RKO (cell line): ENCODE results near the gene ATP6AP1.

Source experiments
- DNase-seq: peaks from one replicate; pipeline ENCODE4 v3.0.0-alpha.2; 2016; ENCODE audit warnings: low spot score

Gene ATP6AP1

DNA sequence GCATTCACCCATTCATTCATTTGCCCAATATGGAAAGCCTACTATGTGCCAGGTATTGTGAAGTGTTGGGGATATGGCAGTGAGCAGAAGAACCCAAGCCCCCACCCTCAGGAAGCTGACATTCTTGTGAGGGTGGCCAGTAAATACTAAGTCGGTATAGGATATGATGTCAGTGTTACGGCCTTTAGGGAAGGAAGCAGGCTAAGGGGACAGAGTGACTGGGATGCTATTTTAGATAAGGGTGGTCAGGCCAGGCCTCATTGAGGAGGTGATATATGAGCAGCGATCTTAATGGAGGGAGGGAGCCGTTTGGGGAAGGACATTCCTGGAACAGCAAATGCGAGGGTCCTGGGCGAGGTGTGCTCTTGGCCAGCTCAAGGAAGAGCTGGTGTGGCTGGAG is 2.0 kb downstream of the ATP6AP1 start:
- no peak for DNase-seq

- DNase-seq = no peak
These were observed 2.4 kb downstream of the ATP6AP1 start for GRCh38 chrX:154430916-154431315.

- no peak for DNase-seq
These were observed 2.9 kb downstream of the ATP6AP1 start for GRCh38 chrX:154431341-154431740.

- no peak for DNase-seq
These were observed 3.7 kb downstream of the ATP6AP1 start for GRCh38 chrX:154432210-154432609.

GRCh38 chrX:154433605-154434004 is 5.1 kb downstream of the ATP6AP1 start:
- no peak for DNase-seq

DNA sequence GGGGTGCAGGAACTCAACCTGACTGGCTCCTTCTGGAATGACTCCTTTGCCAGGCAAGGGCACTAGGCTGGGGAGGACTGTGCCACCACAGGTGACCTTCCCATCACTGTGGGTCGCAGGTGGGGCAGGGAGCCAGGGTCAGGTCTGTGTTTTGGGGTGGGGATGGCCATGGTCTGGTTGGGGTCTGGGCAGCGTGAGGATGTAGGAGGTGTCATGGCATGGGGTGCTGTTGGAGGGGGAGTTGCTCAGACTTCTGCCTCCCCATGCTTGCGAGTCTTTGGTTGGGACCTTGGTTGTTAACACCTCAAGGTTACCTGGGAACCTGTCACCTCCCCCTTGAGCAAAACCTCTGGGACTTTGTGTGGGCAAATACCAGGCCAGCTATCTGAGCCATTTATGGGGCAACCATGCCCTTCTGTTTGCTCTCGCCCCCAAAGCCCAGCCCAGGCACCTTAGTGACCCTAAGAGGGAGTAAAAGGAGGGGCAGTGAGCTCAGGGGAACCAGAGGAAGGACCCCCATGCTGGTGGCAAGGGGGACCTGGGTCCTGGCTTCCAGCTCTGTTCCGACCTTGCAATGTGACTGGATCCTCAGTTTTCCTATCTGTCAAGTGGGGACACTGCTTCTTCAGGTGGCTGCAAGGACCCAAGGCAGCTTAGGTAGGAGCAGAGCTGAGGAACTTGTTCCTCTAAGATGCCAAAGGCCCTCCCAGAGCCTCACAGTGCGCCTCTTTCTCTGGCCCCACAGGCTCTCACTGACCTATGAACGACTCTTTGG is 6.1 kb downstream of the ATP6AP1 start:
- DNase-seq = no peak

- DNase-seq = no peak
These were observed 6.8 kb downstream of the ATP6AP1 start for GRCh38 chrX:154435171-154435733.

DNA sequence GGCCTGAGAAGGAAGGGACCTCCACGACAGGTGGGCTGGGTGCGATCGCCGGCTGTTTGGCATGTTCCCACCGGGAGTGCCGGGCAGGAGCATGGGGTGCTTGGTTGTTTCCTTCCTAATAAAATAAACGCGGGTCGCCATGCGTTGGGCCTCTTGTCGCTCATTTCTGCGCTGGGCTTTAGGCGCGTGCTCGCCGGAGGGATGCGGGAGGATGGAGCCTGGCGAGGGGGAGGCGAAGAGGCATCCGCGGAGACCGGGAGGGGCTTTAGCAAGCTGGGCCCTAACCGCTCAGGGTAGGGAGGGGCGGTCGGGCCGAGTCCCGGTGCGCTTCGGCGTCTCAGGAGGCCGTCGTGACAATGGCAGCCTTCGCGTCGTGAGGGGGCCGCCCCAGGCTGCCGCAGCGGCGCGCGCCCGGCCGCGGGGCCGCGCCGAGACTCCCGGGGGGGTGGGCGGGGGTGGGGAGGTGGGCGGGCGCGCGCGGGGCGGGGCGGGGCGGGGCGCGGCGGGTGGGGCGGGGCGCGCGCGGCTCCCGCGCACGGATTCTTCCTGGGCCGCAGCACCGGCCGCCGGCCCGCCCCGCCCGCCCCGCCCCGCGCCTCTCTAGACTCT is 8.0 kb downstream of the ATP6AP1 start:
- no peak for DNase-seq

- no peak for DNase-seq
These were observed 8.7 kb downstream of the ATP6AP1 start, which contains the start of gene GDI1 for GRCh38 chrX:154436983-154437752. Gene GDI1 (plus strand): TSS chrX:154437154. CDS start chrX:154437255, 101 bp downstream.

DNA sequence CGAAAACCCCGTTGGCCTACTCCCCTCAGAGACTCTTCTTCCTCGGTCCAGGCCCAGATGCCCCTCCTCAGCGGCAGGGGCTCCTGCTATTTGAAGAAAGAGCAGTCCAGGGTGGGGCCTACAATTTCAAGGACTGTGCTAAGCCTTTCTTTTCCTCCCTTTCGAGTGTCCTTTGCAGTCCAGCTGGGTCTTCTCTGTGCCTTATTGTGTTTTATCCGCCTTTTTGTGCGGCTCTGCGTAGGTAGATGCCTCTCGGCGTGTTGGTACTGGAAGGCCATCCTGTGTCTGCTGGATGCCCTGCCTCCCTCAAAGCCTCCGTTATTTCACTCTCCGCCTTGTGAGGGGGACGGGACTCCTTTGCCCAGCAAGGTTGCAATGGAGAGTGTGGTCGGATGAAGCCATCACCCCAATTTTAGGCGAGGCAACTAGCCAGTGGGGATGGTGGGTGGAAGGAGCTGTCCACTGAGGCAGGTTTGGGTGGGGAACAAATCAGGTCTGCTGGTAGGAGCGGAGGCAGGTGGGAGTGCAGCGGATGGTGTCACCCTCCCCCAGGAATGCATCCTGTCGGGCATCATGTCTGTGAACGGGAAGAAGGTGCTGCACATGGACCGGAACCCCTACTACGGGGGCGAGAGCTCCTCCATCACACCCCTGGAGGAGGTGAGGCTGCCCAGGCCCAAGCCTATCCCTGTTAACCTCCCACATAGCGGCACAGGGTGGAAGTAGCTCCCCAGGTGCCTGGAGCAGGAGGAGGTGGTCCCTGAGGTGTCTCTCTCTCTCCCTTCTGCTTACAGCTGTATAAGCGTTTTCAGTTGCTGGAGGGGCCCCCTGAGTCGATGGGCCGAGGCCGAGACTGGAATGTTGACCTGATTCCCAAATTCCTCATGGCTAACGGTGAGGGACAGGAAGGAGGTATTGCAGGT is 9.8 kb downstream of the ATP6AP1 start:
- no peak for DNase-seq

DNA sequence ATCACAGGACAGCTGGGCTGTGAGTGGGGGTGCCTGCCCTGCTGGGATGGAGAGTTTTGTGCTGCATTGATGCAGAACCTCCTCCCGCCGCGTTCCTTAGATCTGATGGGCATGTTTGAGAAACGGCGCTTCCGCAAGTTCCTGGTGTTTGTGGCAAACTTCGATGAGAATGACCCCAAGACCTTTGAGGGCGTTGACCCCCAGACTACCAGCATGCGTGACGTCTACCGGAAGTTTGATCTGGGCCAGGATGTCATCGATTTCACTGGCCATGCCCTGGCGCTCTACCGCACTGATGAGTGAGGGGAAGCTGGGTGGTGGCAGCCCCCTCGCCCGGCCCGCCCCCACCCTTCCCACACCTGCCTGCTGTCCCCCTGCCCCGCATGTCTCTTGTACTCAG is 11.4 kb downstream of the ATP6AP1 start:
- no peak for DNase-seq

- DNase-seq = no peak
These were observed 12.3 kb downstream of the ATP6AP1 start for GRCh38 chrX:154440623-154441357.

GRCh38 chrX:154441564-154441963 is 13.1 kb downstream of the ATP6AP1 start:
- DNase-seq = no peak

- no peak for DNase-seq
These were observed 13.7 kb downstream of the ATP6AP1 start for GRCh38 chrX:154441984-154442707.

DNA sequence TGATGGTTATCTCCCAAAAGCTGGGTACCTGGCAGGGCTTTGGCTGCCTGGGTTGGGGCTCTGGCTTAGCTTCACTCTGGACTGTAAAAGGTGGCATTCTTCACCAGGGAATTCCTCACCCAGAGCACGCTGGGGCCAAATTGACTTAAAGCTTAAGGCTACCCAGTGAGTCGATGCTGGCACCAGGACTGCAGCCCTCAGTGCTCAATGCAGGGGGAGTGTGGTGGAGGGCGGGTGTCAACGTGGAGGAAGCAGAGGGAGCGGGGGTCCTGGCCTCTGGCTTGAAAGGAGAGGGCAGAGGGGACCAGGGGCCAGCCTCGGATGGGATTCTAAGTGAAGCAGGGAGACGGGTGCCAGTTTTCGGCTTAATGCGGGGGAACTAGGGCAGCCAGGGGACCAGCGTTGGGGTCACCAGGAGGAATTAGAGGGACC is 15.0 kb downstream of the ATP6AP1 start:
- no peak for DNase-seq

- peak; percentile 61 for DNase-seq
These were observed 15.7 kb downstream of the ATP6AP1 start, which contains the start of gene FAM50A for GRCh38 chrX:154443992-154444754. Gene FAM50A (plus strand): TSS chrX:154444141. CDS start chrX:154444236, 95 bp downstream.

- DNase-seq = no peak
These were observed 16.3 kb downstream of the ATP6AP1 start for GRCh38 chrX:154444755-154445246.

DNA sequence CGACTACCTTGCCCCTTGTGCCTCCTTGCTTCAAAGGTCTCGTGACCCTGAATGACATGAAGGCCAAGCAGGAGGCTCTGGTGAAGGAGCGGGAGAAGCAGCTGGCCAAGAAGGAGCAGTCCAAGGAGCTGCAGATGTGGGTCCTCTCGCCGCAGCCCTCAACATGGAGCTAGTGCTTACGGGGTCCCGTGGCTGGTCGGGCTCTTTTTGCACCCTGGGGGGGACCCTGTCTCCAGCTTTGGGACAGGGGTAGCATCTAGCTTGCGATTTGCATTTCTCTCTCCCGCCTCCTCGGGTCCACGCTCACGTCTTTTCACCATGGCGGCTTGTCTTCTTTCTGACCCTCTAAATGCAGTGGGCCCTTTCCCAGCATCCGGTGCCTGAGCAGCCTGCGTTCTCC is 17.3 kb downstream of the ATP6AP1 start:
- DNase-seq = no peak

DNA sequence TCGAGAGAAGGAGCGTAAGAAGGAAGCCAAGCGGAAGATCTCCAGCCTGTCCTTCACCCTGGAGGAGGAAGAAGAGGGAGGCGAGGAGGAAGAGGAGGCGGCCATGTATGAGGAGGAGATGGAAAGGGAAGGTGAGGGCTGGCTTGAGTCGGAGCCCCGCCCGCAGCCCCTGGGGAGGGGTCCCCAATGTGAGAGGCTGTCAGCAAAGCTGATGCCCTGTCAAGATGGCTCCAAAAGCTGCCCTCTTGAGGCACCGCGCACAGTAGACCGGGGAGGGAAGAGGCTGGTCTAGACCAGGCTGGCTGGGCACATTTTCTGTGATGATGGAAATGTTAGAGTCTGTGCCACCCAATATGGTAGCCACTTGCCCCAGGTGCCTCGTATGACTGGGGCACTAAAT is 18.0 kb downstream of the ATP6AP1 start:
- no peak for DNase-seq
